ENCODE results near the gene C1QTNF1.

DNA sequence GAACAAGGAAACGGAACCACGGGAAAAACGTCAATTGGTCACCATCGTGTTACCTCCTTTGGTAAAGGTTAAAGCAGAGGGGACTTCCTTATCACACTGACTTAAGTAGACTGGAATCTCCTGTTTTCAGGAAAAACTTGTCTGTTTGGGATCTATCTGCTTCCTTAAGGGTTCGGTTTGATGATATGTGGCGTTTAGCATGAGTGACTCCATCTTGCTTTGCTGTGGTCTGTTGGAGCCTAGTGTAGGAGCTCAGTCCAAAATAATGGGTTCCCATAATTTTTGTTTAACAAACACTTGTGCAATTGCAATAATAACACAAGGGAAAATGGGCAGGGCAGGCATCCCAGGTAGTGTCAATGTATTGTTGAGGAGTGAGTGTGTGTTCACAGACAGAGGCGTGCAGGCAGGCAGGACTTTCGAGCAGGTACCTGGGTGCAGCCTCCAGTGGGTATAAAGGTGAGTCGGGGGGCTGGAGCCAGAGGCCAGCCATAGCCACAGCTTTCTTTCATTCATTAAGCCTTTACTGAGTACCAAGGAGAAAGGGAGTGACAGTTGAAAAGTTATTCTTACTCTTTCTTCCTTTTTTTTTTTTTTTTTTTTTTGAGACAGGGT, 46.4 kb downstream of the C1QTNF1 start:
- TF ChIP-seq, protein P1, sequence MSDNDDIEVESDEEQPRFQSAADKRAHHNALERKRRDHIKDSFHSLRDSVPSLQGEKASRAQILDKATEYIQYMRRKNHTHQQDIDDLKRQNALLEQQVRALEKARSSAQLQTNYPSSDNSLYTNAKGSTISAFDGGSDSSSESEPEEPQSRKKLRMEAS (IDR thresholded peaks at IDR 0.05), result no peak
- TF ChIP-seq ZNF274 (IDR thresholded peaks at IDR 0.05; ENCODE audit: low read depth, low read length), result no peak
- TF ChIP-seq, protein P2, sequence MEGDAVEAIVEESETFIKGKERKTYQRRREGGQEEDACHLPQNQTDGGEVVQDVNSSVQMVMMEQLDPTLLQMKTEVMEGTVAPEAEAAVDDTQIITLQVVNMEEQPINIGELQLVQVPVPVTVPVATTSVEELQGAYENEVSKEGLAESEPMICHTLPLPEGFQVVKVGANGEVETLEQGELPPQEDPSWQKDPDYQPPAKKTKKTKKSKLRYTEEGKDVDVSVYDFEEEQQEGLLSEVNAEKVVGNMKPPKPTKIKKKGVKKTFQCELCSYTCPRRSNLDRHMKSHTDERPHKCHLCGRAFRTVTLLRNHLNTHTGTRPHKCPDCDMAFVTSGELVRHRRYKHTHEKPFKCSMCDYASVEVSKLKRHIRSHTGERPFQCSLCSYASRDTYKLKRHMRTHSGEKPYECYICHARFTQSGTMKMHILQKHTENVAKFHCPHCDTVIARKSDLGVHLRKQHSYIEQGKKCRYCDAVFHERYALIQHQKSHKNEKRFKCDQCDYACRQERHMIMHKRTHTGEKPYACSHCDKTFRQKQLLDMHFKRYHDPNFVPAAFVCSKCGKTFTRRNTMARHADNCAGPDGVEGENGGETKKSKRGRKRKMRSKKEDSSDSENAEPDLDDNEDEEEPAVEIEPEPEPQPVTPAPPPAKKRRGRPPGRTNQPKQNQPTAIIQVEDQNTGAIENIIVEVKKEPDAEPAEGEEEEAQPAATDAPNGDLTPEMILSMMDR (IDR thresholded peaks at IDR 0.05 in 2 of 3, conservative IDR thresholded peaks at IDR 0.05 in 1 of 3; ENCODE audit: borderline replicate concordance in 1 of 3, insufficient read depth in 1 of 3, low read depth in 2 of 3, low read length in 2 of 3), result no peak
- TF ChIP-seq POLR2A (IDR thresholded peaks at IDR 0.05; ENCODE audit: borderline replicate concordance, extremely low read depth, insufficient read depth, insufficient read length), result no peak
- TF ChIP-seq EZH2phosphoT487 (IDR thresholded peaks at IDR 0.05; ENCODE audit: borderline replicate concordance), result no peak
- TF ChIP-seq, protein P3, sequence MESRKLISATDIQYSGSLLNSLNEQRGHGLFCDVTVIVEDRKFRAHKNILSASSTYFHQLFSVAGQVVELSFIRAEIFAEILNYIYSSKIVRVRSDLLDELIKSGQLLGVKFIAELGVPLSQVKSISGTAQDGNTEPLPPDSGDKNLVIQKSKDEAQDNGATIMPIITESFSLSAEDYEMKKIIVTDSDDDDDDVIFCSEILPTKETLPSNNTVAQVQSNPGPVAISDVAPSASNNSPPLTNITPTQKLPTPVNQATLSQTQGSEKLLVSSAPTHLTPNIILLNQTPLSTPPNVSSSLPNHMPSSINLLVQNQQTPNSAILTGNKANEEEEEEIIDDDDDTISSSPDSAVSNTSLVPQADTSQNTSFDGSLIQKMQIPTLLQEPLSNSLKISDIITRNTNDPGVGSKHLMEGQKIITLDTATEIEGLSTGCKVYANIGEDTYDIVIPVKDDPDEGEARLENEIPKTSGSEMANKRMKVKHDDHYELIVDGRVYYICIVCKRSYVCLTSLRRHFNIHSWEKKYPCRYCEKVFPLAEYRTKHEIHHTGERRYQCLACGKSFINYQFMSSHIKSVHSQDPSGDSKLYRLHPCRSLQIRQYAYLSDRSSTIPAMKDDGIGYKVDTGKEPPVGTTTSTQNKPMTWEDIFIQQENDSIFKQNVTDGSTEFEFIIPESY (IDR thresholded peaks at IDR 0.05; ENCODE audit: extremely low read depth, insufficient replicate concordance, low read length), result no peak
- no peak for TF ChIP-seq POLR2AphosphoS5 (IDR thresholded peaks at IDR 0.05; ENCODE audit: low read depth, low read length)
- no peak for TF ChIP-seq YY1 (IDR thresholded peaks at IDR 0.05; ENCODE audit: extremely low read depth, insufficient replicate concordance, low read depth, low read length)
- TF ChIP-seq TCF7L2 (IDR thresholded peaks at IDR 0.05; ENCODE audit: borderline replicate concordance, extremely low read depth, insufficient read depth, insufficient read length), result no peak
- no peak for TF ChIP-seq EZH2 (IDR thresholded peaks at IDR 0.05)

Data from HCT116 (cell line).